Liver (tissue), 3 donors: ENCODE measurements around the gene BATF3.

Source experiments
- CTCF ChIP-seq: fragments of 150-350 bp; IDR thresholded peaks from 2 replicates; pipeline ENCODE4 v1.5.1; 2017; ENCODE audit warnings: improper control_type of control experiment, low read depth, low read length; ENCODE audit not compliant: missing input control
- FOXA1 ChIP-seq: IDR thresholded peaks from 2 replicates; pipeline ENCODE4 v1.6.1; 2016; ENCODE audit warnings: antibody characterized with exemption
- MAX ChIP-seq: IDR thresholded peaks from 2 replicates; pipeline ENCODE4 v1.6.1; 2016; ENCODE audit warnings: antibody characterized with exemption
- RXRA ChIP-seq, 2 donors: IDR thresholded peaks; 2 replicates each; pipeline ENCODE4 v1.6.1; 2017 to 2018; ENCODE audit warnings: antibody characterized with exemption in 2 of 2, mild to moderate bottlenecking in 1 of 2
- SP1 ChIP-seq: IDR thresholded peaks from 2 replicates; pipeline ENCODE4 v1.6.1; 2018; ENCODE audit warnings: antibody characterized with exemption, mild to moderate bottlenecking
- YY1 ChIP-seq: IDR thresholded peaks from 2 replicates; pipeline ENCODE4 v1.6.1; 2016; ENCODE audit warnings: antibody characterized with exemption, mild to moderate bottlenecking
- donor health status: healthy.
- donor health status: healthy.

DNA sequence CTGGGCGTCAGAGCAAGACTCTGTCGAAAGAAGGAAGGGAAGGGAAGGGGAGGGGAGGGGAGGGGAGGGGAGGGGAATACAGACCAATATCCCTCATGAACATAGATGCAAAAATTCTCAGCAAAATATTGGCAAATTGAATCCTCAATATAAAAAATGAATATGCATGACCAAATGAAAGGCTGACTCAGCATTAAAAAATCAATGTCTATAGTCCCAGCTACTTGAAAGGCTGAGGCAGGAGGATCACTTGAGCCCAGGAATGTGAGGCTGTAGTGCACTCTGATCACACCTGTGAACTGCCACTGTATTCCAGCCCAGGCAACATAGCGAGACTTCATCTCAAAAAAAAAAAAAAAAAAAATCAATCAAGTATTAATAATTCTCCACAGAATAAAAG, 24.0 kb downstream of the BATF3 start:
- TF ChIP-seq CTCF (no peak), FOXA1 (no peak), SP1 (no peak), RXRA (IDR thresholded peaks at IDR 0.05) (no peak), YY1 (no peak), MAX (no peak)
